K562 (cell line): ENCODE results near the gene PRKAG2. TPM values are rescaled to one million over a fixed set of nuclear protein-coding genes. Genes with fewer than 3 reads are reported as not detected.

Experiments
- ATAC-seq: fragments of 200-7000 bp; cut with Tn5 transposase; 3 replicates; pipeline ENCODE4 v1.9.1; 2020; ENCODE audit warnings: moderate library complexity
- BruUV-seq: library from RNA; stranded (reverse); fragments of 400-500 nt; replicated peaks from 2 replicates; lab custom pipeline; 2021; lab: Mats Ljungman, UMichigan
- CTCF ChIA-PET: fragments of 300-600 bp; formaldehyde crosslinking; extraction: SDS; loops from one replicate; lab custom pipeline; 2021; ENCODE audit warnings: low intra/inter-chr PET ratio; lab: Yijun Ruan, JAX
- POLR2A ChIA-PET: fragments of 300-600, 350-650 bp; sonication (Branson Sonifier 250); formaldehyde crosslinking; extraction: SDS; loops from one replicate; lab custom pipeline; 2021; ENCODE audit warnings: antibody characterized with exemption, inconsistent platforms; lab: Yijun Ruan, JAX
- DNase-seq, 4 experiments: peaks; one replicate each; pipeline versions ENCODE4 v3.0.0 to v3.0.0-alpha.2; 2011 to 2018; ENCODE audit warnings: low spot score in 3 of 4, mixed read lengths in 3 of 4; ENCODE audit errors: extremely low read depth in 1 of 4
- FAIRE-seq: peaks from 2 replicates; lab custom pipeline; 2011; peaks lifted over from hg19 to GRCh38; lab: Jason Lieb, UNC
- H2AFZ ChIP-seq: 2 replicates; pipeline ENCODE4 v1.6.0; 2011; ENCODE audit warnings: low read depth, low read length, control low read depth, inconsistent platforms
- H3K27ac ChIP-seq: fragments of 200-600 bp; 3 replicates; pipeline ENCODE4 v1.8.0; 2011; ENCODE audit warnings: low read depth, mild to moderate bottlenecking, control low read depth, inconsistent platforms, low read length, moderate library complexity, mixed read lengths; ENCODE audit errors: extremely low read depth
- H3K27me3 ChIP-seq, 2 experiments: fragments of 300-600 bp in 1 of 2; 2 replicates in 1 of 2; 3 replicates in 1 of 2; pipeline versions ENCODE4 v1.6.0 to v1.8.0; 2011; ENCODE audit warnings: inconsistent platforms in 2 of 2, low read length in 2 of 2, mild to moderate bottlenecking in 1 of 2, mixed read lengths in 1 of 2, moderate library complexity in 1 of 2; ENCODE audit not compliant: control insufficient read depth in 2 of 2, insufficient read depth in 2 of 2
- H3K36me3 ChIP-seq: fragments of 300-600 bp; 3 replicates; pipeline ENCODE4 v1.8.0; 2011; ENCODE audit warnings: mild to moderate bottlenecking, low read length, inconsistent platforms; ENCODE audit not compliant: control insufficient read depth, insufficient read depth
- H3K4me1 ChIP-seq, 2 experiments: fragments of 200-600 bp in 1 of 2; replicated peaks in 1 of 2; 2 replicates in 1 of 2; 3 replicates in 1 of 2; pipeline versions ENCODE4 v1.5.1 to v1.8.0; 2011; ENCODE audit warnings: inconsistent platforms in 2 of 2, low read length in 2 of 2, mild to moderate bottlenecking in 1 of 2, mixed read lengths in 1 of 2, moderate library complexity in 1 of 2; ENCODE audit not compliant: control insufficient read depth in 2 of 2, insufficient read depth in 2 of 2
- H3K4me2 ChIP-seq: 2 replicates; pipeline ENCODE4 v1.6.1; 2011; ENCODE audit warnings: low read length, control low read depth, inconsistent platforms, mixed read lengths; ENCODE audit not compliant: insufficient read depth
- H3K4me3 ChIP-seq: fragments of 200-600 bp; sonication (generic), shearing (Covaris generic); 2 replicates; pipeline ENCODE4 v1.5.1; 2016; ENCODE audit warnings: control low read depth, inconsistent platforms
- H3K79me2 ChIP-seq: fragments of 200-600 bp; 3 replicates; pipeline ENCODE4 v1.8.0; 2011; ENCODE audit warnings: low read length, inconsistent platforms; ENCODE audit not compliant: control insufficient read depth, insufficient read depth
- H3K9ac ChIP-seq, 2 experiments: 2 replicates each; pipeline versions ENCODE4 v1.6.0 to v1.6.1; 2011; ENCODE audit warnings: low read depth in 2 of 2, low read length in 2 of 2, control low read depth in 1 of 2, inconsistent platforms in 1 of 2, mild to moderate bottlenecking in 1 of 2, mixed read lengths in 1 of 2; ENCODE audit not compliant: insufficient read depth in 1 of 2
- H3K9me1 ChIP-seq: one replicate; pipeline ENCODE4 v1.6.0; 2011; ENCODE audit warnings: inconsistent platforms, mild to moderate bottlenecking, low read length, moderate library complexity; ENCODE audit not compliant: control insufficient read depth, insufficient read depth
- H3K9me3 ChIP-seq: replicated peaks from 2 replicates; pipeline ENCODE4 v1.5.1; 2011; ENCODE audit warnings: low read depth, low read length, inconsistent platforms; ENCODE audit not compliant: control insufficient read depth, insufficient read depth
- H4K20me1 ChIP-seq: replicated peaks from 2 replicates; pipeline ENCODE4 v1.6.1; 2011; ENCODE audit warnings: low read length, inconsistent platforms, mixed read lengths; ENCODE audit not compliant: control insufficient read depth, insufficient read depth
- HDAC8 ChIP-seq: fragments of 450-650 bp; IDR thresholded peaks from 2 replicates; pipeline ENCODE4 v1.6.1; 2016; ENCODE audit warnings: mild to moderate bottlenecking, missing genetic modification characterization, moderate library complexity, missing compliant biosample characterization
- SPI1 ChIP-seq: IDR thresholded peaks from 2 replicates; pipeline ENCODE4 v1.6.1; 2011; ENCODE audit warnings: low read depth, low read length, control low read depth, borderline replicate concordance
- ZEB2 ChIP-seq: fragments of 450-650 bp; IDR thresholded peaks from 2 replicates; pipeline ENCODE4 v1.6.1; 2016
- ZNF717 ChIP-seq: fragments of 250-450 bp; sonication (Bioruptor Pico); IDR thresholded peaks from 2 replicates; pipeline ENCODE4 v1.5.0; 2021
- WGBS: fragments of 100-300 bp; shearing (Covaris generic); methylation state at CpG from one replicate; pipeline ENCODE4 v1.1.6; 2016; ENCODE audit warnings: low coverage, mixed read lengths; ENCODE audit not compliant: insufficient coverage; ENCODE audit errors: missing lambda C conversion rate; 5-methylcytosine and 5-hydroxymethylcytosine counted together
- in situ Hi-C: fragments of 300-500 bp; cut with MboI; formaldehyde crosslinking; loops from 4 replicates; pipeline ENCODE4 v1.15.0; 2018; ENCODE audit warnings: inconsistent platforms, mixed read lengths
- intact Hi-C: fragments of 100-400 bp; cut with micrococcal nuclease; formaldehyde crosslinking; loops from 2 replicates; pipeline ENCODE4 v1.14.2; 2022
- polyA plus RNA-seq, 8 experiments: library from polyadenylated mRNA; depleted of rRNA in 4 of 8; stranded (reverse) in 5 of 8; unstranded in 3 of 8; fragments of >200 nt; fragmentation: Nextera tagmentation in 2 of 8; fragmentation: Illumina TruSeq in 1 of 8; extraction: Ambion mirVana in 2 of 8; extraction: Trizol in 1 of 8; gene quantifications; 2 replicates each; pipeline versions ENCODE4 v1.2.1 to v1.2.3, GENCODE V29; 2011 to 2014; ENCODE audit warnings: inconsistent platforms in 1 of 8, missing spikeins in 1 of 8
- total RNA-seq, 7 experiments: library from RNA; depleted of rRNA in 6 of 7; stranded (reverse); fragments of >200 nt in 6 of 7; fragmentation: Illumina TruSeq in 2 of 7; extraction: Trizol in 2 of 7; gene quantifications; 2 replicates each; pipeline versions ENCODE4 v1.2.1 to v1.2.3, GENCODE V29; 2011 to 2021; ENCODE audit warnings: low replicate concordance in 1 of 7

The PRKAG2 gene
- total and polyA plus RNA-seq, 9 of the 15 experiments (the other 6 are each of a cell fraction or from before 2014, with no cell fraction given): 0.99 to 5.6 (median 3.3) TPM

GRCh38 chr7:151671514-151671913 is 205.4 kb downstream of the PRKAG2 start:
- POLR2A ChIA-PET: no interaction called here
- in situ Hi-C loops: no loop called here

GRCh38 chr7:151669762-151670161 is 207.2 kb downstream of the PRKAG2 start:
- Histone ChIP-seq H4K20me1 (no peaks in the 10 kb centered on the region), H3K9me3 (no peaks in the 10 kb centered on the region), H3K36me3 (no peaks in the 10 kb centered on the region), H3K27ac (no peak overlapping the region), H2AFZ (no peak overlapping the region), H3K4me2 (no peak overlapping the region), H3K27me3 (peaks cover 21 to 40% of the 10 kb centered on the region in 2 experiments), H3K79me2 (no peaks in the 10 kb centered on the region), H3K4me3 (no peak overlapping the region), H3K9me1 (no peaks in the 10 kb centered on the region), H3K4me1 (0 out of 5 replicates have a peak, but pooled peaks cover 0 to 3% of the 10 kb centered on the region in 2 experiments), H3K9ac (no peak overlapping the region)
- ATAC-seq: no peak
- in situ Hi-C loops: no loop called here
- FAIRE-seq: no peak
- 3% methylated on average over 2 of the region's 2 CpGs for WGBS
- intact Hi-C loops: no loop called here
- no TSS peak for BruUV-seq
- no peak for DNase-seq
- TF ChIP-seq ZEB2 (0 out of 2 replicates have a peak, but pooled peaks have one; percentile 62), HDAC8 (no peak)
- POLR2A ChIA-PET: no interaction called here
- CTCF ChIA-PET: no interaction called here

More at GRCh38 chr7:151671514-151671913, 205.4 kb downstream of the PRKAG2 start:
- H3K79me2 ChIP-seq: no peaks in the 10 kb centered on the region
- DNase-seq: no peak
- no TSS peak for BruUV-seq
- no peaks in the 10 kb centered on the region for H3K36me3 ChIP-seq
- intact Hi-C loops: no loop called here
- CTCF ChIA-PET: no interaction called here
- H3K27ac ChIP-seq: no peak overlapping the region
- 4% methylated on average over 2 of the region's 2 CpGs for WGBS
- H3K9me3 ChIP-seq: no peaks in the 10 kb centered on the region
- H3K9ac ChIP-seq: no peak overlapping the region
- TF ChIP-seq ZNF717 (no peak), SPI1 (no peak)
- TF ChIP-seq, all 486 proteins: peak for 0
- Histone ChIP-seq H4K20me1 (no peaks in the 10 kb centered on the region), H3K4me3 (no peak overlapping the region), H3K4me1 (0 out of 5 replicates have a peak, but pooled peaks cover 0 to 3% of the 10 kb centered on the region in 2 experiments), H2AFZ (no peak overlapping the region), H3K27me3 (peaks cover 35 to 52% of the 10 kb centered on the region in 2 experiments), H3K9me1 (no peaks in the 10 kb centered on the region), H3K4me2 (no peak overlapping the region)
- FAIRE-seq (peak; percentile 68), ATAC-seq (no peak)
